Posterior vena cava (tissue), 2 donors: ENCODE data around the gene CNTFR. TPM values are rescaled to one million over a fixed set of nuclear protein-coding genes. Genes with fewer than 3 reads are reported as not detected.

Experiments used
- DNase-seq: peaks from one replicate; pipeline ENCODE4 v3.0.0-alpha.2; 2020; ENCODE audit warnings: low spot score
- intact Hi-C, 2 donors: fragments of 100-400 bp; cut with DNase I; formaldehyde crosslinking; loops; one replicate each; pipeline versions ENCODE4 v1.14.1 to v1.14.2; 2022 to 2023
- total RNA-seq, 2 donors: library from RNA; stranded (reverse); fragmentation: NEBNext Ultra II Directional; extraction: Animal tissue kit (Norgen Biotek cat#: 25700); gene quantifications; one replicate each; pipeline ENCODE4 v1.2.1, GENCODE V29; 2021
- donor health status: DM: yes; HTN: yes; CAD: no.
- donor health status: DM: yes; HTN: yes; CAD: no.

CNTFR gene
- total RNA-seq, 2 donors from 2014 or later, result 7.0 to 15.5 TPM

DNA sequence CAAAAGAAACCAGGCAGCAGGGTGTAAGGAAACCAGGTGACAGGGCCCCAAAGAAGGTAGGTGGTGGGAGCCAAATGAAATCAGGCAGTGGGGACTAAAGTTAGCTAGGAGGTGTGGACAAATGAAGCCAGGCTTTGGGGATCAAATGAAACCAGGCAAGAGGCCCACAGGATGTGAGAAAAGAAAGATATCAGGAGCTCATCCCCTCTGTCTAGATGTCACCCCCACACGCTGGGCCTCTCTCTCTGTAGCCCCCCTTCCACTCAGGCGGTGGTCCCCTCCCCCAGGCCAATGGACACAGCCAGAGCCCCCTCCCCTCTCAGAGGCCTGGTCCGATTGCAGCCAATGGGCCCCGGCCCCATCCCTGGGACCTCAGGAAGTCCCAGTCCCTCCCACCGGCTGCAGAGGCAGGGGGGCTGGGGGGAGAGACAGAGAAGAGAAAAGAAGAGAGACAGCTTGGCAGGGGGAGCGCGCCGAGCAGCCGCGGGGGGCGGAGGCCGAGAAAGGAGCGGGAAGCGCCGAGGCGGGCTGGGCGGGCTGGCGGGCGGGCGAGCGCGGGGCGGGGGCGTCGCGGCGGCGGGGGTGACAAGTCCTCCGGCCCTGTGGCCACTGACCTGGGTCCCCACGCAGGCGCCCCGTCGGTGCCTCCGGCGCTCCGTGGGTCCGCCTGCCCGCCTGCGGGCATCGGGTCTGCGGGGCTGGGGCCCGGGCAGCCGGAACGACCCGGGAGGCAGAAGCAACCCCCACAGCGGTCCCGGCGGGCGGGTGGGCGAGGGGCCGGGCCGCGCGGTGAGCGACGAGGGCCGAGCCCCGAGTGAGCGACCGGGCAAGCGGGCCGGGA is 11.9 kb downstream of the CNTFR start:
- intact Hi-C loops, result no loop called here
- DNase-seq, result no peak

DNA sequence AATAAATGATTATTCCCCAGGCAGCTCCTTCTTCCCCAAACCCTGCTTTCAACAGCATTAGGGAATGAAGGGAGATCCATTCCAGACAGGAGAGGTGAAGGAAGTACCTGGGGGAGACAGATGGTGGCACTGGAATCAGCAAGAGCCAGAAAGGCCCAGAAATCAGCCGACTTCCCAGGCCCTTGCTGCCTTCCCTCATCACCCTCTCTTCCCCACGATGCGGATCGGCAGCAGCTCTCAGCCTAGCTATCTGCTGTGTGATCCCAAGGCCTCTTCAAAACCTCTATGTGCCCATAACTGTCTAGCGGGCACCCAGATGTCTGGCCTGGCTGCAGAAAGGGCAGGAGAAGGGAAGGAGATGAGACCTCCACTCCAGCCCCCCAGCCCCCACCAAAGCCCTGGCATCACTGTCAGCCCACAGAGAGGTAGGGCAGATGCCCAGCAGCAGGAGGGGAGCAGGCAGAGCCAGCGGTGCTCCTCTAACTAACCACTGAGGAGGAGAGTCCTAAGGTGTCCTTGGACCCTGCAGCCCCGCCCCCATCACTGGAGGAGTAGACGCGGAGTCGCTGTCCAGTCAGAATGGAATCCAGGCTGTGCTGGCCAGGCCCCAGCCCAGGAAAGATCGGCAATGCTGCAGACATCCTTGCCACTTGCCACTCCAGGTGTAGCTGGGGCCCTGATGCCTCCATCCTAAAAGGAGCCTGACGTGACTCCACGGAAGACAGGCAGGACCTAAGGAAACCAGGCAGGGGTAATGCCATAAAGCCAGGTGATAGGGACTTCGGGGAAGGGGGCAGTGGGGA is 12.7 kb downstream of the CNTFR start:
- DNase-seq, result no peak
- intact Hi-C loops, result no loop called here

DNA sequence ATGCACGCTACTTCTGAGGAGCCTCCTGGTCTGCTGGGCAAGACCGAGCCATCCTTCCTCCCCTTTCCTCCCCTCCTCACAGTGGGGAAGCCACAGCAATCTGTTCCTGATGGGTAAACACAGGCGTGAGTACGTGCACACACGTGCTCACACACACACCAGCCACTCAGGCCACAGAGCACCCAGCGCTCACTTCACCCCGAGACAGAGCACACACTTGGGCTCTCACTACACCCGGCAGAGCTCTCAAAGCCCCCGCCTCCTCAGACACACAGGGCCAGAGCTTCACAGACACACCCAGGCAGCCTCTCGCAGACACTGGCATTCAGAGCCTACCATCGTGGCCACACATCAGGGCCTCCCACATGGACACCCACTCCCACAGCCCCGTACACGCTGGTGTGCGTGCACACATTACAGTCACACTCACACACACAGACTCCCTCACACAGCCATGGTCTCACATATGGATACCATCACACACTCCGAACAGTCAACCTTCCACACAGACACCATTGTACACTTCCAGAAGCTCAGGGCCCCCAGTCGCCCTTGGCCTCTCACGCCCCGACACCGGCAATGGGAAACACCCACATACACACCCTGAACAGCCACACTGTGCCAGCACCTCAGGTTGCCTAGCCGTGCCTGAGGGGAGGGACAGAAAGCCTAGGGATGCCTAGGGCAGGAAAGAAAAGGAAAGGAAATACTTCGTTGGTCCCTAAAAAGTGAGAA is 13.5 kb downstream of the CNTFR start:
- intact Hi-C loops, result no loop called here
- DNase-seq, result no peak

DNA sequence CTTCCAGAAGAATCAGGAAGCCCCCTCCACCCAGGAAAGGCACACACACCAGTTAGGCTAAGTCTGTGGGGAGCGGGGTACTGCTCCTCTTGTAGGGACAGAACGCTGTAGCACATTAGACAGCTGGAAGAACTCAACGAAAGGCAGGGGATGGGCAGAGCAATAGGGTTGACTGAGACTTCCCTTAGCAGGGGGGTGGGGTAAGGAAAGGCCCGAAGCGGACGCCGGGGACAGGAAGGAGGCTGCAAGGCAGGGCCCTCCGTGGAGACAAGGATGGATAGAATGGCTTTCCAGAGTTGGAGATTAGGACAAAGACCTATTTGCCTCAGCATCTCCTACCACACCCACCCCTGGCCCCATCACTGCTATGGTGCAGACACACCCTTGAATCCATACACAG is 14.3 kb downstream of the CNTFR start:
- no peak for DNase-seq
- intact Hi-C loops, result no loop called here

DNA sequence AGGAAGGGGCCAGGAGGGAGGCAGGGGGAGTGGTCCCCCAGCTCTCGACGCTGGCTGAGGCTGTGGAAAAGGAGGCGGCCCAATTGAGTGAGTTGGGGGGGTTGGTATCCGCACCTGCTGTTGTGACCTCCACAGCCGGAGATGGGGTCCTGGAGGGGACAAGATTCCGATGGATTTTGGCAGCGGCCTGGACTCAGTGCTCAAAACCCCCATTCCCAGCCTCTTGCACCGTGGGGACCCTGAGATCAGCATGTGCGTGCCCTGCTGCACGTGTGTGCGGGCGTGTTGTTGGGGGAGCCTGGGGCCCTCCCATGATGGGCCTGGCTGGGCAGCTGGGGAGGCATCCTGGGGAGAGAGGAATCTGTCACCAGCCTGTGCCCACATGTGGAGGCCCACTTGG is 15.0 kb downstream of the CNTFR start:
- DNase-seq, result no peak

DNA sequence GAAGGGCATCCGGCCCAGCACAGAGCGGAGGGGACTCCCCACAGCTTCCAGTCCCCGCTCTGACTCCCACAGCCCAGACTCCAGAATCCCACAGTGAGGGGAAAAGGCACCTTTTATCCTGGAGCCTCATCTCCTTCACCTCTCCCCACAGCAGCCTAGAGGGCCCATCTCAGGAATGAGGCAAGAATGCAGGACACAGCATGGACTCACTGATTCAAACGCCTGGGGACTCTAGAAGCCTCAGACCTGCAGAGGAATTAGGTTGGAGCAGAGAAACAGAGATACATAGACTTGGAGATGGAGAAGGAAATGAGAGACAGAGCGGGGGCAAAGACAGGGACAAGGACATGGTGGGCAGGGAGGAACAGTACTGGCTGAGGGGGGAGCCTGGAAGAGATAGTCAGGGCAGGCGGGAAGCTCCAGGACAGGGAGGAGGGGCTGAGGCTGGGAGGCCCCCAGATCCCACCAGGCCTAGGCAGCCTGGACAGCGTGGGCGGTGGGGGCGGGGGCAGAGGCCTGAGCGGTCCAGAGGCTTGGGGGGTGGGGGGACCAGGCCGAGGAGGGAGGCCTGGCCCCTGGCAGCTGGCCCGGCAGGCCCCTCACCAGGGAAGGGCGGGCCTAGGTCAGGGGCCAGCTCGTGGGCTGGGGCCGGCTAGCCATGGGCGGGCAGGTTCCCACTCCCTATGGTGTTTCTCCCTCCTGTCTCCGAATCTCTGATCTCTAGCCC is 15.8 kb downstream of the CNTFR start:
- intact Hi-C loops, result no loop called here
- DNase-seq, result no peak

More for the DNA sequence above, 15.0 kb downstream of the CNTFR start:
- intact Hi-C loops, result no loop called here

DNA sequence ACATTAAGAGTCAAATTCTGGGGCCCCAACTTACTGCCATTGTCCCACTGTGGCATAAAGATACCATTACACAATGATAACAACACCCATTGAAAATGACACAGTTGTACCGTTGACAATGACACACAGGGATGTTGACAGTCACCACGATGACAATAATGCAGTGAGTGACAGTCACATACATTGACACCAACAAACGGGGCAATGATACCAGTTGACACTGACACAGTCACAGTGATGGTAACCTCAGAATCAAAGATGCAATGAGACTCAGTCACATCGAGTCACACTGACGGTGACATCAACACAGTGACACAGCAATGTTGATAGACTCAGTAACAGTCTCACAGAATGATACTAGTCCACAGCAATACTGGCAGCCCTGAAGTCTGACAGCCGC is 16.9 kb downstream of the CNTFR start:
- intact Hi-C loops, result no loop called here
- no peak for DNase-seq

DNA sequence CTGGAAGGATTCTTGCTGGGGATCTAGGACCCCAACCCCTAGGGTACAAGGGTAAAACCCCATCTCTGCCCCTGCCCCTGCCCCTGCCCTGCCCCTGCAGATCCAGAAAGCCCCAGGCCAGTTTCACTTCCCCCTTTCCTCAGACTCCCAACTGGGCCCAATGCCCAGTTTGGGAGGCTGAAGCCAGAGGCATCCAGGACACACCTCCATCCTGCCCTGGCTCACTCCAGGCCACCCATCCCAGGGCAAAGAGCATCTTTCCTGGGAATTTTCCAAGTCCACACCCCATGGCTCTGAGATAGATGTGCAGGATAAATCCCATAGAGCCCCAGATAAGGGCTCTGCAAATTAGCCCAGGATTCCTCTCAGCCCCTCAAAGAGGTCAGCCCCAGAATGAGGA is 17.4 kb downstream of the CNTFR start:
- no peak for DNase-seq
- intact Hi-C loops, result no loop called here

DNA sequence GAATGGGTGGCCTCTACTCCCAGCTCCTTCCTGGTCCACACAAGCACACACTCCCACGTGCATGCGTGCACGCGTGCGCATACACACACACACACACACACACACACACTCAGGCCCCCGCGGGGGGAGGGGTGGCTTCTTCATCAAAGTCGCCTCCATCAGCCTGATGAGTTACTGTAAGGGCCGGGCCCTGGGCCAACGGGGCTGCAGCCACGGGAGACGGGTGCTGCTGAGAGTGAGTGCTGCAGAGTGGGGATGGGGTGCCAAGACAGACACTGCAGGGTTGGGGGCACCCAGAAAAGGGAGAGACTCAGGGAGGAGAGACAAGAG is 18.1 kb downstream of the CNTFR start:
- intact Hi-C loops, result no loop called here
- no peak for DNase-seq

DNA sequence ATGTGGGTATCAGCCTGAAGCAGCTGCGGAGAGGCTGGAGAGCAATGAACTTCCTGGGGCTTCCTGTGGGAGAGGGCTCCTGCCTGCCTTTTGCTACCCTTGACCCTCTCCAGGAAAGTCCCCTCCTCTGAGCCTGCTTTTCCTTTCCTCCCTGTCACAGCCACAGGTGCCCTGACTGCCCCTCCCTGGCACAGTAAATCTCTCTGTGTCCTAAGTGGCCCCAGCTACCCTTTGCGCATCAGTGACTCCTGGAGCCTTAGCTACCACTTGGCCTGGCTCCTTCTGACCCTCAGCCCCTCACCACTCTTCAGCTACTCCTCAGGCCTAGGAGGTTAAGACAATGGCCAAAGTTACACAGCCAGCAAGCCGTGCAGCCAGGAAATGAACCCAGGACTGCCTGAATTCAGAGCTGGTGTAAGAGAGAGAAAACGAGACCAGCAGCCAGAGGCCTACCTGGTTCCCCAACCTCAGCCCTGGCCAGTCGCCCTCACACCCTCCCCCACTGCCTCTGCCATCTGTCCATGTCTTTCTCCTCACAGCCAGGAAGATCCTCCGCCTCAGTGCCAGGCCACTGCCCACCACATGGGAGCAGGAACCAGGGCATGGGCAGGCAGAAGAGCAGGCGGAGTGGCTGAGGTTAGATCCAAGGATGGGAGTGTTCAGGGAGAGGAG is 18.6 kb downstream of the CNTFR start:
- intact Hi-C loops, result no loop called here
- no peak for DNase-seq

DNA sequence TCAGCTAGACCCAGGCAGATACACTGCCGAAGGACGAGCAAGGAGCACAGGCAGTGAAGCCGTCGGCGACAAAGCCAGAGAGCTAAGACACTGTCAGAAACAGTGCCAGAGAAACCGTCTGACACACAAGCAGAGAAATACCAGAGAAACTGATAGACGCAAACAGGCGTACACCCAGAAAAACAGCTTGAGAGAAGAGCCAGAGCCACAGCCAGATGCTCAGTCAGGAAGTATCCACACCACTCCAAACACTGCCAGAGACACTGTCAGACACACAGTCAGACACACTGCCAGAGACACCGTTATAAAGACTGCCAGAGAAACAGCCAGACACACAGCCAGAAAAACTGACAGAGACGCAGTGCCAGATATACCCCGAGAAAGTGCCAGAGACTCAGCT is 19.1 kb downstream of the CNTFR start:
- DNase-seq, result no peak

DNA sequence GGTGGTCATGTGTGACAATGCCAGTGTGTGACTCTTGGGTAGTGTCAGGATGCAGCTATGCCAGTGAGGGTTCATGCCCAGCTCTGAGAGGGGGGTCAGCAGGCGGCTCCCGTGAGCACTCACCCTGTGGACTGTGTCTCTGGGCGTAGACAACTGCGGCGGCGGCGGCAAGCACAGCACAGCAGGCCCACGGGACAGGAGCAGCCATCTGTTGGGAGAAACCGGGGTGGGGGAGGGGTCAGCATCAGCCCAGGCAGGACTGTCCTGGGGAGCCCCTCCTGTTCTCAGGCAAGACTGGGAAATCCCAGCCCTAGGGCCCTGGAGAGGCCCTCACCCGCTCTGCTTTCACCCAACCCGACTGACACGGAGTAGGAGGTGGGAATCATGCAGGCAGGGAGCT is 20.8 kb downstream of the CNTFR start:
- intact Hi-C loops, result no loop called here
- no peak for DNase-seq

More for the DNA sequence above, 19.1 kb downstream of the CNTFR start:
- intact Hi-C loops, result no loop called here

DNA sequence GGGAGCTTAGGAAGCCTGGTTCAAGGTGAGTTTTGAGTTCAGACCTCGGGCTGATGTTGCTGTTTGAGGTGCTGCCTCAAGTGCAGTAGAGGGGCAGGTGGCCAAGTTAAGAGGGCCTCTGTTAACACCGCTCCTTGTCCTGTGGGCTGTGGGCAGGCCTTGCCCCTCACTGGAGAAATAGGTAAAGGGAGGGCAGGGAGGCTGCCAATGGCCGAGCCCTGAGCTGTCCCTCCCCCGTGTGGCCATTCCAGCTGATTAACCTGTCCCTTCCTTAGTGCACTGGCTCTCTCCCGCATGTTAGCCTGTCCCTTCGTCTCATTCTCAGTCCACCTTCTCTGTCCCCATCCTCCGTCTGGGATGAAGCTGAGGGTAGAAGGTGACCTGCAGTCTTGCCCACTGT is 21.4 kb downstream of the CNTFR start:
- no peak for DNase-seq
- intact Hi-C loops, result no loop called here

DNA sequence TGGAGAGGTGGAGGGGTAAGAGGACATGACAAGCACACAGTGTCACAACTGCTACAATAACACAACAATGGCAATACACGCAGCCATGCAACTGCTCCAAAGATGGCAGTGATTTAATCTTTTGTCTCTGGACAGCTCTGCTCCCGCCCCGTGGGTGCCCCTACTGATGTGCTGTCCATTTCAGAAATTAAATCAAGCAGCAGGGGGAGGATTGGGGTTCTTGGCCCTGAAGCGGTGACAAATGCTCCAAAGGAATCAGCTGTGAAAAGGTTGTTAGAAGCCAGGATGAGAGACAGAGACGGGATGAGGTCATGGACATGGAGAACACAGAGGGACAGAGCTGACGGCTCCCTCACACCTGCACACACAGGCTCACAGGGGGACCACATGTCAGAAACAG is 22.6 kb downstream of the CNTFR start:
- no peak for DNase-seq
- intact Hi-C loops, result no loop called here

DNA sequence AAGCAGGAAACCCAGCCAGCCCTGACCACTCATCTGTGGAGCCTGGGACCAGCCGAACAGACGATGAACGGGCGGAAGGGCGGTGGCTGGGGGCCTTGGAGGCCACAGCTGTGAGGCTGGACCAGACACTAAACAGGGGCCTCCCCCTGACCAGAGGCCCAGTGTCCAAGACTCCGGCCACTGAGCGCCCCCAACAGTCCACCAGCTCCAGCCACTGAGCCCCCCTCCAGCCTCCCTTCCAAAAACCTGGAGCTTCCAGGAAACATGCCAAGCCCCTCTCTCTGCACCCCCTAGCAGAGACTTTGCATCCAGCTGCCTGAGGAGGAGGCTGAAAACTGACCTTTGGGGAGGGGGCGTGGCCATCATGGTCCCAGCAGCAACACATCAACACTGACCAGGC is 23.2 kb downstream of the CNTFR start:
- no peak for DNase-seq
- intact Hi-C loops, result no loop called here

DNA sequence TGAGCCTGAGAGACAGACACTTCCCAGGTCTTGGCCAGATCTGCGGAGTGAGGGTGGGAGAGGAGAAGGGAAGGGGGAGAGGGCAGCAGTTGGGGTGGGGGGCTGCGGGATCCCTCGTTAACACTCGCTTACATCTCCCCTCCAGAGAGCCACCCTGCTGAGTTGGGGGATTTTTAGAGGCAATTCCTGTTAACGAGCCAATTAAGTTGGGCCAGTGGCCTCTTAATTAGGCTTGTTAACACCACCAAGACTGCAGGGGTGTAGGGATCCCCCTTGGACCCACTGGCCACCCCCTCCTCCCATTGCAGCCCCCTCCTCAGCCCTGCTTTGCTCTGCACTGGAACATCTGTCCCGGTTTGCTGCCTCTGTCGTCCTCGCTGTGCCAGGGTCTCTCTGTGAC is 23.7 kb downstream of the CNTFR start:
- DNase-seq, result no peak
- intact Hi-C loops, result no loop called here

DNA sequence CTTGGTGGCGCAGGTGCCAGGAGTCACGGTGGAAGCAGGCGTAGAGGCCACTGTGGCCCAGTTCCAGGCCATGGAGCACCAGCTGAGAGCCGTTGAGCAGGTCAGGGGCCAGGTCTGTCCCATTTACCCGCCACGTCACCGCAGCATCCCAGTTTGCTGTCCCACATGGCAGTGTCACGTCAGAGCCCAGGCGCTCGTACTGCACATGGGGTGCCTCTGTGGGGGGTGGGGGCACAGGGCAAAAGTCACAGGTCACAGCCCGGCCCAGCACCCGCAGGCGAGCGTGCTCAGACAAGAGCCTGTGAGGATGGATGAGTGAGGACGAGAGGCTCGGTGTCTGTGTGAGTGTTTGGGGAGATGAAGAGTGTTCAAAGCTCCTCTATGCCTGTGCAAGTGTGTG is 24.9 kb downstream of the CNTFR start:
- DNase-seq, result no peak

DNA sequence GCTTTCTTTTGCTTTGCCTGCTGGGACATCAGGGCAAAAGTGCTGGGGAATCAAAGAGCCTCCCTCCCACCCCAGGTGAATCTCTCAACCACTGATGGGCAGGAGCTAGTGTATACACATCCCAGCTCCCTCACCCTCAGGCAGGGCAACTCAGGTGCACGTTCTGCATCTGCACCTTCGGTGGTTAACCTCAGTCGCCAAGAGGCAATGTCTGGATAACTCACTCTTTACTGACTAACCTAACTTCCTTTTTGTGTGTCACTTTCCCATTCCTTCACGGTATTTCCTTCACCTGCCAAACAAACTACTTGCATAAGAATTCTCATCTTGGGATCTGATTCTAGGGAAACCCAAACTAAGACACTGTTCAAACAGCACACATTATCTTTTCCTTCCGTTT is 26.3 kb downstream of the CNTFR start:
- DNase-seq, result no peak
- intact Hi-C loops, result no loop called here

More for the DNA sequence above, 24.9 kb downstream of the CNTFR start:
- intact Hi-C loops, result no loop called here

DNA sequence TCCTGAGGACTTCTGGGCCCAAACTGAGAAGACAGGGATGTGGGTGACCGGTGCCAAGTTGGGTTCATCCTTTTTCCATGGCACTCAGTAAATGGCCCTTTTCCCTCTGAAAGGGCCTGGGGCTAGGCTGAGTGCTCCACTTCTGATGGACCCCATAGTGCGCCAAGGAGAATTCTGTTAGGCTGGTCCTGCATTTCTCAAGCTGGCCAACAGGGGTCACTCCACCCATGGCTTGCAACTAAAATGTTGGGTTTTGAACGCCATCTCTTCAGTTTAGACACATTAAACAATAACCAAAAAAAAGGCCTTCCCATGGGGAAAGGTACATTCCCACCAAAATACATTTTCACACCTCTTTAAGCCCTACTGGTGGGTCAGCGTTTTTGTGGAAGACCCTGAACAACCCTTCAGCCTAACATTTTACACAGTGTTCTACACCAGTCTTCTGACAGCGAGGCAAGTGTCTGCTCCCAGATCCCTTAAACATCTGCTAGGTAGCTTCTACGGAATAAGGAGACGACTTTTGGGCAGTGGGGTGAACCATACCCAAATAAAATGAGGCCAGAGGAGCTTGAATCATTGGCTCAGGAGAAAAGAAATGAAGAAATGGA is 27.3 kb downstream of the CNTFR start:
- intact Hi-C loops, result no loop called here
- no peak for DNase-seq
